HG03460 (cell line): ENCODE measurements around the gene VAMP7.
"Not testable (repeated sequence)": the region's sequence is repeated elsewhere in the genome, so short reads cannot be mapped to it uniquely, and the experiment has no call there.

ENCODE experiments used
- ATAC-seq: cut with Tn5 transposase; IDR thresholded peaks from one replicate; pipeline ENCODE4 v1.9.1; 2021; ENCODE audit not compliant: unreplicated experiment

VAMP7 gene

DNA sequence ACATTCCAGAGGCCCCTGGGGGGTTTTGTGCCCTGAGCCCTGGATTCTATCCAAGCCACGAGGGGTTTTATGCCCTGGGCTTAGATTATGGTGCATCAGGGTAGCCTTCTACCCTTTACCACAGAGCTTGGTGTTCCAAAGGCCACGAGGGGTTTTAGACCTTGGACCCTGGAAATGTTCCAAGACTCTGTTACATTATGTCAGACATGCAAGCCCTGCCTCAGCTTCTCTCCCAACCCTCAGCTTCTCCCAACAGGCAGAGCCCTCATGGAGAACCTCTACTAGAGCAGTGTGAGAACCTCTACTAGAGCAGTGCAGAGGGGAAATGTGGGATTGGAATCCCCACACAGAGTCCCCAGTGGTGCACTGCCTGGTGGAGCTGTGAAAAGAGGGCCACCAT is 105.8 kb downstream of the VAMP7 start:
- ATAC-seq, result not testable (repeated sequence)

DNA sequence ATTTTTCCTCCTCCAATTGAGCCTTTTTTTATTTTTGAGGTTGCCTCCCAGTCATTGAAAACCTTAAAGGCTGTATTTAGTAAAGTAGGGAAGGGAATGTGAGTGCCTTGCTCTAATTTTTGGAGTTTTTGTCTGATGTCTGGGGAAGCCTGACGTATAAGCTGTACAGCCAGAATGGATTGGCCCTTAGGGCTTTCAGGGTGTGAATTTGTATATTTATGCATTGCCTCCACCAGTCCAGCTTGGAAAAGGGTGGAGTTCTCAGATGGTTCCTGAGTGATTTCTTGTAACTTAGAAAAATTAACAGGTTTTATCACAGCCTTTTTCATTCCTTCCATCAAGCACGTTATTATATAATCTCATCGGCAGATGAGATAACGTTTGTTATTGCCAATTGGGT is 107.7 kb downstream of the VAMP7 start:
- ATAC-seq, result no peak
